Hepatocyte (in vitro differentiated cells): ENCODE data around the gene NOL9. TPM values are rescaled to one million over a fixed set of nuclear protein-coding genes. Genes with fewer than 3 reads are reported as not detected.

Experiments used
- DNase-seq: peaks from one replicate; pipeline ENCODE4 v3.0.0-alpha.2; 2016; ENCODE audit warnings: low spot score
- H2AFZ ChIP-seq: fragments of 200-600 bp; sonication (generic); 2 replicates; pipeline ENCODE4 v1.6.0; 2016; ENCODE audit warnings: antibody characterized with exemption, mild to moderate bottlenecking
- H3K27ac ChIP-seq: fragments of 200-600 bp; sonication (generic); 2 replicates; pipeline ENCODE4 v1.5.1; 2016; ENCODE audit warnings: mild to moderate bottlenecking
- H3K27me3 ChIP-seq: fragments of 200-600 bp; sonication (generic); 2 replicates; pipeline ENCODE4 v1.6.1; 2016
- H3K36me3 ChIP-seq: fragments of 200-600 bp; sonication (generic); replicated peaks from 2 replicates; pipeline ENCODE4 v1.5.1; 2016; ENCODE audit warnings: low read depth; ENCODE audit not compliant: insufficient read depth
- H3K4me1 ChIP-seq: fragments of 200-600 bp; sonication (generic); 2 replicates; pipeline ENCODE4 v1.5.1; 2016; ENCODE audit warnings: mild to moderate bottlenecking, moderate library complexity; ENCODE audit not compliant: insufficient read depth
- H3K4me2 ChIP-seq: fragments of 200-600 bp; sonication (generic); 2 replicates; pipeline ENCODE4 v1.6.0; 2016
- H3K4me3 ChIP-seq: fragments of 200-600 bp; sonication (generic); 2 replicates; pipeline ENCODE4 v1.5.1; 2016; ENCODE audit warnings: mild to moderate bottlenecking
- H3K79me2 ChIP-seq: fragments of 200-600 bp; sonication (generic); 2 replicates; pipeline ENCODE4 v1.6.0; 2017; ENCODE audit warnings: mild to moderate bottlenecking
- H3K9me2 ChIP-seq: fragments of 200-600 bp; sonication (generic); replicated peaks from 2 replicates; pipeline ENCODE4 v1.6.0; 2017; ENCODE audit warnings: mild to moderate bottlenecking; ENCODE audit not compliant: insufficient read depth
- H3K9me3 ChIP-seq: fragments of 200-600 bp; sonication (generic); 2 replicates; pipeline ENCODE4 v1.5.1; 2016; ENCODE audit warnings: low read depth, mild to moderate bottlenecking
- H4K20me1 ChIP-seq: fragments of 200-600 bp; sonication (generic); 2 replicates; pipeline ENCODE4 v1.6.0; 2016; ENCODE audit warnings: mild to moderate bottlenecking; ENCODE audit not compliant: insufficient read depth, poor library complexity, severe bottlenecking
- CTCF ChIP-seq: fragments of 200-600 bp; sonication (generic); IDR thresholded peaks from 2 replicates; pipeline ENCODE4 v1.5.1; 2016; ENCODE audit warnings: antibody characterized with exemption, mild to moderate bottlenecking; ENCODE audit not compliant: poor library complexity
- EZH2 ChIP-seq: fragments of 200-600 bp; sonication (generic); IDR thresholded peaks from 2 replicates; pipeline ENCODE4 v1.6.1; 2016; ENCODE audit warnings: antibody characterized with exemption, mild to moderate bottlenecking, borderline replicate concordance
- EZH2phosphoT487 ChIP-seq: fragments of 200-600 bp; sonication (generic); IDR thresholded peaks from one replicate; pipeline ENCODE4 v1.6.1; 2018; ENCODE audit warnings: antibody characterized with exemption, mild to moderate bottlenecking, low read depth, moderate library complexity; ENCODE audit not compliant: unreplicated experiment, severe bottlenecking
- WGBS: methylation state at CpG from one replicate; pipeline ENCODE4 v1.1.6; 2016; ENCODE audit warnings: low lambda C conversion rate; ENCODE audit errors: missing lambda C conversion rate; 5-methylcytosine and 5-hydroxymethylcytosine counted together
- polyA plus RNA-seq: library from polyadenylated mRNA; unstranded; fragments of >200 nt; fragmentation: Nextera tagmentation; extraction: Ambion mirVana; gene quantifications from 2 replicates; pipeline ENCODE4 v1.2.1, GENCODE V29; 2016
- total RNA-seq: library from RNA; depleted of rRNA; stranded (reverse); fragments of >200 nt; gene quantifications from 2 replicates; pipeline ENCODE4 v1.2.3, GENCODE V29; 2014

The NOL9 gene
- total and polyA plus RNA-seq, 2 experiments from 2014 or later: 13.7 to 21.6 TPM

- Histone ChIP-seq H3K27me3 (no peaks in the 10 kb centered on the region), H3K9me3 (no peaks in the 10 kb centered on the region), H3K9me2 (no peaks in the 10 kb centered on the region), H3K4me1 (no peaks in the 10 kb centered on the region), H3K36me3 (no peaks in the 10 kb centered on the region), H3K4me2 (no peak overlapping the region), H2AFZ (no peak overlapping the region), H4K20me1 (no peaks in the 10 kb centered on the region), H3K27ac (no peak overlapping the region), H3K79me2 (no peaks in the 10 kb centered on the region), H3K4me3 (no peak overlapping the region)
- DNase-seq: no peak
- no peak for TF ChIP-seq CTCF
- no peak for TF ChIP-seq EZH2
- no peak for TF ChIP-seq EZH2phosphoT487
- 70% methylated on average over 12 of the region's 12 CpGs for WGBS
Measured at GRCh38 chr1:6507461-6507911, 46.8 kb downstream of the NOL9 start.

- H3K27me3 ChIP-seq: no peaks in the 10 kb centered on the region
- H3K4me3 ChIP-seq: no peak overlapping the region
- H3K79me2 ChIP-seq: no peaks in the 10 kb centered on the region
- no peaks in the 10 kb centered on the region for H3K36me3 ChIP-seq
- H3K27ac ChIP-seq: no peak overlapping the region
- H3K9me2 ChIP-seq: no peaks in the 10 kb centered on the region
- no peak overlapping the region for H3K4me2 ChIP-seq
- no peak overlapping the region for H2AFZ ChIP-seq
- no peaks in the 10 kb centered on the region for H3K9me3 ChIP-seq
- H3K4me1 ChIP-seq: no peaks in the 10 kb centered on the region
- no peaks in the 10 kb centered on the region for H4K20me1 ChIP-seq
- WGBS: 90% methylated on average over 7 of the region's 7 CpGs
- TF ChIP-seq EZH2 (no peak), CTCF (no peak), EZH2phosphoT487 (no peak)
- no peak for DNase-seq
Measured at GRCh38 chr1:6507037-6507428, 47.3 kb downstream of the NOL9 start.

- TF ChIP-seq EZH2: no peak
- TF ChIP-seq CTCF: no peak
- TF ChIP-seq EZH2phosphoT487: no peak
- 90% methylated on average over 25 of the region's 31 CpGs for WGBS
- Histone ChIP-seq H3K79me2 (no peaks in the 10 kb centered on the region), H3K36me3 (no peaks in the 10 kb centered on the region), H3K4me3 (no peak overlapping the region), H2AFZ (no peak overlapping the region), H3K4me1 (no peaks in the 10 kb centered on the region), H3K9me2 (no peaks in the 10 kb centered on the region), H3K27me3 (no peaks in the 10 kb centered on the region), H3K27ac (no peak overlapping the region), H4K20me1 (no peaks in the 10 kb centered on the region), H3K4me2 (no peak overlapping the region), H3K9me3 (no peaks in the 10 kb centered on the region)
- no peak for DNase-seq
Measured at GRCh38 chr1:6506210-6507036, 47.9 kb downstream of the NOL9 start.
